Fibroblast of mammary gland (primary cell): ENCODE results near the gene TJAP1.

Experiments used
- DNase-seq: peaks from one replicate; pipeline ENCODE4 v3.0.0-alpha.2; 2010; ENCODE audit warnings: low read depth
- H3K4me3 ChIP-seq: 2 replicates; pipeline ENCODE4 v1.5.1; 2011; ENCODE audit warnings: low read depth, mild to moderate bottlenecking, low read length, moderate library complexity; ENCODE audit not compliant: control insufficient read depth
- TF ChIP-seq, protein P1 (sequence below): conservative IDR thresholded peaks from 2 replicates; pipeline ENCODE4 v1.5.1; 2011; ENCODE audit warnings: low read depth, low read length, inconsistent platforms; ENCODE audit not compliant: control insufficient read depth, insufficient read depth

Gene TJAP1

DNA sequence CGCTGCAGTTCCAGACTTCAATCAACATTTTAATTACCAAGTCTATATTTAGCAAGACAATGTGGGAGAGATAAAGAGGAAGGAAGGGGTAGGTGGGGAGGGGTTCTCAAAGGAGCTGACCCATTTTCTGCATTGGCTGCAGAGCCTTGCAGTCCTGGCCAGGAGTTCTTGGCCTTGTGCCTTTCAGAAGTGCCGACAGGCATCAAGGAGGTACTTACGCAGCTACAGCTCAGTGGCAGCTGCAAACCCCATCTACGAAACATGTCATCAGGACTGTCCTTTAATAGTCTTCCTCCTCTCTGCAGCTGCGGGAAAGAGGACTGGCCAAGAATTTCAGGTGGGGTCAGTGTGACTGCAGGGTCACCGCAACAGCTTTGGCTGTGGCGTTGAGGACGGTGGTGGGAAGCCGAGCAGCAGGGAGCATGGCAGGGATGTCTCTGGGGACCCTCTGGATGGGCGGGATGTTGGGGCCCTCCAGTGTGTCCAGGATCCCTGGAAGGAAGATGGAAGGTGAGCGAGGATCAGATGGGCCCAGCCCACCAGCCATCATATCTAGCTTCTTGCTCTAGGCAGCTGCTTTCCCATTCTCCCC is 34.5 kb downstream of the TJAP1 start:
- TF ChIP-seq, protein P1, sequence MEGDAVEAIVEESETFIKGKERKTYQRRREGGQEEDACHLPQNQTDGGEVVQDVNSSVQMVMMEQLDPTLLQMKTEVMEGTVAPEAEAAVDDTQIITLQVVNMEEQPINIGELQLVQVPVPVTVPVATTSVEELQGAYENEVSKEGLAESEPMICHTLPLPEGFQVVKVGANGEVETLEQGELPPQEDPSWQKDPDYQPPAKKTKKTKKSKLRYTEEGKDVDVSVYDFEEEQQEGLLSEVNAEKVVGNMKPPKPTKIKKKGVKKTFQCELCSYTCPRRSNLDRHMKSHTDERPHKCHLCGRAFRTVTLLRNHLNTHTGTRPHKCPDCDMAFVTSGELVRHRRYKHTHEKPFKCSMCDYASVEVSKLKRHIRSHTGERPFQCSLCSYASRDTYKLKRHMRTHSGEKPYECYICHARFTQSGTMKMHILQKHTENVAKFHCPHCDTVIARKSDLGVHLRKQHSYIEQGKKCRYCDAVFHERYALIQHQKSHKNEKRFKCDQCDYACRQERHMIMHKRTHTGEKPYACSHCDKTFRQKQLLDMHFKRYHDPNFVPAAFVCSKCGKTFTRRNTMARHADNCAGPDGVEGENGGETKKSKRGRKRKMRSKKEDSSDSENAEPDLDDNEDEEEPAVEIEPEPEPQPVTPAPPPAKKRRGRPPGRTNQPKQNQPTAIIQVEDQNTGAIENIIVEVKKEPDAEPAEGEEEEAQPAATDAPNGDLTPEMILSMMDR, result no peak
- no peak overlapping the region for H3K4me3 ChIP-seq
- no peak for DNase-seq

DNA sequence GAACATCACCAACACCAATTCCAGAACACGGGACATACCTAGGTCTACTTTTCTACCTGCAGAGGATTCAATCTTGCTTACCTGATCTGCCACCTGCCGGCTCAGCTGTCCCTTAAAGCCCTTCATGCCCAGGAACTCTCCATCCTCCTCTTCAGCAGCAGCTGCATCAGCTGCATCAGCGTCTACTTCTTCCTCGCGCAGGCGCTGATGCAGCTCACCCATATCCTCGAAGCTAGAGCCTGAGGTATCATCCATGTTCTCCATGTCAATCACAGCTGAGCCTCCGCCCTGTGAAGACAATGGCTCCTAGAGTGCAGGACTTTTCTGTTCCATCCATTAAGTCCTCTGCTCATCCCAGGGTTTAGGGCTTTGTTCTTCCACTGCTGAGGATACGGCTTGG is 38.4 kb downstream of the TJAP1 start:
- TF ChIP-seq, protein P1, result no peak
- peak overlapping the region; percentile 89 for H3K4me3 ChIP-seq
- DNase-seq, result no peak

DNA sequence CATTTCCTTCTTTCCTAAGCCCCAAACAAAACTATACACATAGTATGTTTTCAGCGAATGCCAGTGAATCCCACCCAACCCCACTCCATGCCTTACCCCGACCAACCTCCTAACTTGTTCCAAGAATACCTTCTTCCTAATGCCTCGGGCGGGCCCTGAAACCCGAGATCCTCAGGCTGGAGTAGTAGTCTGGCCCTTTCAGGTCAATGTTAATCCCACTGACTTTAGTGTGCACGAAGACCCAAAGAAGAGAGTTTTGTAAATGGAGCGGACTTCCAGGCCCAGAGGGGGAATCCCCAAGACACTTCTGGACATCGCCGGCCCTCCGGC is 39.0 kb downstream of the TJAP1 start:
- DNase-seq, result peak; percentile 10
- TF ChIP-seq, protein P1, result no peak
- peak overlapping the region; percentile 89 for H3K4me3 ChIP-seq

DNA sequence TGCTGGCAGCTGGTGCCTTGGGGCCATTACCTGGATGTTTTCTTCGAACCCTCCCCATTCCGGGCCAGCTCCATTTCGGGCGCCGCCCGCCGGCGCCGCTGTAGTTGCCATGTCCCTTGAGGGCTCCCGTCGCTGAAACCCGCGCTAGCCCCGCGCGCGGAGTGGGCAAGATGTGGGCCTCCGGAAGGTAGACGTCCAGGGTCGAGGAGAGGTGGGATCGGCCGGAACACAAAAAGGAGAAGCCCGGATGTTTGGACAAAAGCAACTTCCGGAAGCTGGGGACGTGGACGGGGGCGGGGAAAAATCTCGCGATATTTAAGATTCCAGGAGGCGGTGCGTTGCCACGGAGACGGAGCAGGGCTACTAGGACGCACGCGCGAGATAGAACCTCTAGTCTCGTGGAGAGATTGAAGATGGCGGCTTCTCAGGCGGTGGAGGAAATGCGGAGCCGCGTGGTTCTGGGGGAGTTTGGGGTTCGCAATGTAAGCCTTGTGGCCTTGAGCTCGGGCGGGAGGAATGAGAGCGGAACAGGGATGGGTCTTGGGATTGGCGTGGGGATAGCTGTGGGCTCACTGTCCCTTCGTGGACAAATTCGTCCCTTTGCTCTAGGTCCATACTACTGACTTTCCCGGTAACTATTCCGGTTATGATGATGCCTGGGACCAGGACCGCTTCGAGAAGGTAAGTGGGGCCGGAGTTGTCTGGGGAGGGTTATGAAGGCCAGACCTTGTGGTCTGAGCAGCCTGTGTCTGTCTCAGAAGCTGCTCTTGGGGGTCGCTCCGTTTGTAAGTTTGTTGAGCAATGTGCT is 39.5 kb downstream of the TJAP1 start, which contains the start of the genes POLR1C and YIPF3:
TSS of gene POLR1C (plus strand) at position 393 of the 808 bp plus-strand sequence. CDS start at position 414, 21 bp downstream.
TSS of gene YIPF3 (minus strand) at position 230 of the 808 bp plus-strand sequence. CDS start at position 111, 119 bp downstream.
- TF ChIP-seq, protein P1, result no peak
- DNase-seq, result peak; percentile 97
- peak within 1 kb of the TSS; percentile 89 for H3K4me3 ChIP-seq

DNA sequence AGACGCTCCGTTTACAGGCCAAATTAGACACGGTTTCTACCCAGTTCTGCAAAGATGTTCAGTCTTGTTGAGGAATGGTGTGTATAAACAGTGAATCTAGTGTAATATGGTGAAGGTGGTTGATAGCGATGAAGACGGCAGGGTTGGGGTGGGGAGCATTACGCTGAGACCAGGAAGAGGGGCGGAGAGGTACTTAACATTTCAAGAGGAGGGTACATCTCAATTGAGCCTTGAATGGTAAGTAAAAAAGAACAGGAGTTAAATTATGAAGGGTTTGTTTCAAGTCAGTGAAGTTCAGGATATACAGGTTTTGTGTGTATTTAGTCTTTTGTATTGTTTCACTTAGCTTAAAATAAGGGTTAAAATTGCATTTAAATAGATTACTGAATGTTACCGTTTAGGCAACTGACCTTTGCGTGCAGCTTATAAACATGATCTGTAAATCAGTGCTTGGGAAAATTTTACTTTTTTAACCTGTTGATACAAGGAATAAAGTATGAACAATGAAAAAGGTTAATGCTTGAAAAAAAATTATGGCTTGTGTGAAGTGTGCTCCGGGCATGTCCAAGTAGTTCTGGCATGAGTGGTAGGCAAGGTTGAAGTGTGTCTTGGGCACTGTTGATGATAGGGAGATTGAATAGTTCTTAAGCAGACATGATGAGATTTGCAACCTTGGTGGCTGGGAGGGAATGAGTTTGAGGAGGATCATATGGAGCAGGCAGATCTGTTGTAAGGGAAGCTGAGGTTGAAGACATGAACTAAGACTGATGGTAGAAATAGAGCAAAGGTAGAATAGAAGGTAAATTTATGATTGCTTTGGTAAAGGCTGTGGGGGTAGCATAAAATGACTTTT is 40.4 kb downstream of the TJAP1 start:
- H3K4me3 ChIP-seq, result peak overlapping the region; percentile 89
- peak; percentile 42 for DNase-seq
- TF ChIP-seq, protein P1, result no peak

DNA sequence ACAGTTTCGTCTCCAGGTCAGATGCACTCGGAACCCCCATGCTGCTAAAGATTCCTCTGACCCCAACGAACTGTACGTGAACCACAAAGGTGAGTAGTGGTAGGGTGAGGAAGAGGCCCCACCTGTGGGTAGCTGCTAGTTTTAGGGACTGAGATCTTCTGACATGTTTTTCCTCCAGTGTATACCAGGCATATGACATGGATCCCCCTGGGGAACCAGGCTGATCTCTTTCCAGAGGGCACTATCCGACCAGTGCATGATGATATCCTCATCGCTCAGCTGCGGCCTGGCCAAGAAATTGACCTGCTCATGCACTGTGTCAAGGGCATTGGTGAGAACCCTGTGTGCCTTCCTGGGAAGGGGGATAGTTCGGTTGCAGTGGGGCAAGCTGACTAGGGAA is 42.7 kb downstream of the TJAP1 start:
- no peak for DNase-seq
- no peak overlapping the region for H3K4me3 ChIP-seq
- TF ChIP-seq, protein P1, result no peak
